Measurements from ENCODE around the gene G6PC2.
A peak's percentile ranks its signal among the peaks of the same experiment; 100 is the strongest.
"Not testable (repeated sequence)": the region's sequence is repeated elsewhere in the genome, so short reads cannot be mapped to it uniquely, and the experiment has no call there.

Gene G6PC2

DNA sequence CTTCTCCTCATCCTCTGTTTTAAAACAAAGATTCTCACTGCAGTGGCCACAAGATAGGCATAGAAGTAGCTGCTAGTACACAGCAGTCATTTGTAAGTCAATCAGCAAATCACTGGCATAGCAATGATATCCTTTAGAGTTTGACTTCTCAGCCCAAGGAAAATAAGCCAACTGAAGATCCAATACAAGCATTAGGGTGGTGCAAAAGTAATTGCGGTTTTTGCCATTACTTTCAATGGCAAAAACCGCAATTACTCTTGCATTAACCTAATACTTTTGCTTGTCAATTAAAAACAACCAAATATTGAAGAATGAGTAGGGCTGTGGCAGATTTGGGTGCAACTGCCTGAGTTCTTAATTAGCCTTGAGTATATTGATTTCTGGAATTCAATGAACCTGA lies 2.8 kb downstream of the G6PC2 start:
- FAIRE-seq (no peak), DNase-seq (ENCODE audit: insufficient read length, low spot score) (no peak)

DNA sequence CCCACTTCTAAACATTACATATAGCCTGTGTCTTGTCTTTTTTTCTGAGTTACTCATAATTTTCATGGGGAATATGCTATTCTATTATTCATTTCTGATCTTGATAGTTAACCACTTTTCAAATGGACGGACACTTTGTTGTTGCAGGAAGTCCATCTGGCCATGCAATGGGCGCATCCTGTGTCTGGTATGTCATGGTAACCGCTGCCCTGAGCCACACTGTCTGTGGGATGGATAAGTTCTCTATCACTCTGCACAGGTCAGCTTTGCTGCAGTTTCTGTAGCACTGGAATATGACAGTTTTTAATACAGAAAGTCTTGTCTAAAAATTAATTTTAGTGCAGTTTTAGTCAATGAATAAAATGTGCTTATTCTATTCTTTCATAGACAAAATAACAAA lies 3.3 kb downstream of the G6PC2 start:
- DNase-seq (ENCODE audit: insufficient read length, low spot score) (no peak), FAIRE-seq (no peak)

- FAIRE-seq (no peak), DNase-seq (ENCODE audit: insufficient read length, low spot score) (no peak)
Observed at GRCh38 chr2:168907940-168908662, 7.0 kb downstream of the G6PC2 start.

- no peak for FAIRE-seq
- no peak for DNase-seq (ENCODE audit: insufficient read length, low spot score)
Observed at GRCh38 chr2:168910330-168910729, 9.2 kb downstream of the G6PC2 start.

- no peak for DNase-seq (ENCODE audit: insufficient read length, low spot score)
Observed at GRCh38 chr2:168912466-168912865, 11.4 kb downstream of the G6PC2 start.

GRCh38 chr2:168912901-168913369 lies 11.8 kb downstream of the G6PC2 start:
- FAIRE-seq: no peak
- DNase-seq (ENCODE audit: insufficient read length, low spot score): no peak

More at GRCh38 chr2:168912466-168912865, 11.4 kb downstream of the G6PC2 start:
- no peak for FAIRE-seq

DNA sequence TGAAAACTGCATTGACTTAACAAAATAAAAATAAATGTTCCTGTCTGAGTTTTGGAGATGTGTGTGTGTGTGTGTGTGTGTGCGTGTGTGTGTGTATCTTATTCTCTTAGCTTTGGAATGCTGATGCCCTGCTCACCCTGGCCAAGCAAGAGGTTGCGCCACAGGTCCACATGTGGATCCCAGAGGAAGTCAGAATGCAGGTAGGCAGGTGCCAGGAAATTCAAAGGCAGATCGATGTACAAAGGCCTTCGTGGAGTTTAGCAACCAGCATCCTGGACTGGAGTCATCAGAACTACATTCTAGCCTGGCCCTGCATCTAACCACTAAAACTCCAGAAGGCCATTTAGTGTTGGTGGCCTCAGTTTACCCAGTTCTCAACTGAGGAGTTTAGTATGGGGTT lies 12.4 kb downstream of the G6PC2 start:
- FAIRE-seq: no peak
- no peak for DNase-seq (ENCODE audit: insufficient read length, low spot score)

- FAIRE-seq (no peak), DNase-seq (ENCODE audit: insufficient read length, low spot score) (no peak)
Observed at GRCh38 chr2:168915441-168916330, 14.6 kb downstream of the G6PC2 start.

DNA sequence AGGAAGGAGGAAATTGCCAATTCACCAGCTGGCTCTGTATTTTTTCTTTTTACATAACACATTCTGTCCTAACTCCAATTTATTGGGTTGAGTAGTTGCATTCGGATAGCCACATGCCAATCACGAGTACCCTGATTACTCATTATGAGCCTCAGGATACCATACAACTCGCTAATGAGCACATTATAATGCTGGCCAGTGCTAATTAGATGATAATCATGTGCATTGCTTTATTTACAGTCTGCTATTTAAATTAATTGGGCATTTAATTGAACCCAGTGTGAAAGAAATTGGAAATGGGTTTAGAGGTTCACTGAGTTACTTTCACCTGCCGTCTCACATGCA lies 15.2 kb downstream of the G6PC2 start:
- DNase-seq (ENCODE audit: insufficient read length, low spot score) (no peak), FAIRE-seq (no peak)

DNA sequence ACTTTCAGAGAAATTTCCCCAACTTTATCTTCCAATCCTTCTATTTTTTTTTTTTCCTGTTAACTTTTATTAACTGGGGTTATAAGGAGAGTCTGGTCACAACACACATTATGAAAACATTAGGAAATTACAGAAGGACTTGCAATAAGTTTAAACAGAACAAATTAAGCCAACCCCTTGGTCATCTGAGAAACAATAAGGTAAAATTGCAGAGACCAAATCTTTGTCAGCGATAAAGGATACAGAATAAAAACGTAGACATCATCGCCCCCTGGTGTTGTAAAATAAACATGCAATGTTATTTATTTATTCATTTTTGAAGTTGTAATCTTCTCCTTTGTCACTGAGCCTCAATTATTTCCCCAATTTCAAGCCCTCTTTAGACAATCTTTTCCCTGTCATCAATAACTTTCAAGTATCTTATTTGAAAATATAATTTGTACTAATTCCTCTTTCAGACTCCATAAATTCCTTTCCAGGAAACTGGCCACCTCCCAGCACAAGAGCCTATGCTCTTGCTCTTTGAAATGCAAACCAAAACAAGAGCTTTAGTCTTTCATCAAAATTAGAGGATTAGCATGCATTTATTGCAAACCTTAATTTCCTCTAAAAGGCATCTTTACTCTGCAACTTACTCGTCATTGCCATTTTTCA lies 19.5 kb downstream of the G6PC2 start:
- FAIRE-seq (peak; percentile 78), DNase-seq (ENCODE audit: insufficient read length, low spot score) (peak; percentile 4)

DNA sequence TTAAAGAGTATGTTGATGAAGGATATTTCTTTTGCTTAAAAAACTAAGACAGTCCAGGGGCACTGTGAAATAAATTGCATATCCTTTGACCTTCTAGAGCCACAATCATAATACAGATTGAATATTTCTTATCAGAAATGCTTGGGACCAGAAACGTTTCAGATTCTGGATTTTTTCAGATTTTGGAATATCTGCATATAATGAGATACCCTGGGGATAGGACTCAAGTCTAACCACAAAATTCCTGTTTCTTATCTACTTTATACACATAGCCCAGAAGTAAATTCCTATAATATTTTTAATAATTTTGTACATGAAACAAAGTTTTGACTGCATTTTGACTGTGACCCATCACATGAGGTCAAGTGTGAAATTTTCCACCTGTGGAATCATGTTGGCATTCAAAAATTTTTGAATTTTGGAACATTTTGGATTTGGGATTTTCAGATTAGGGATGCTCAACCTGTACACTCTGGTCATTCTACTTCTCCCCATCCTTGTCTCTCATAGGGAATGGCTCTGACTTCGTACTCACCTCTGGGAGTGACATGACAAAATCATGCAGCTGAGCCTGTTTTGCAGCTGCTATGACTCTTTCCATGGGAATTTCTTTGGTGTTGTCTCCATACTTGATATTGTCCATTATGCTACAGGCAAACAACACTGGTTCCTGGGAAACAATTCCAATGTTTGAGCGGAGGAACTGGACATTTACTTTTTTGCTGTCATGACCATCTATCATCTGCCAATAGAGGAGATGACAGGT lies 25.7 kb downstream of the G6PC2 start:
- FAIRE-seq (no peak), DNase-seq (ENCODE audit: insufficient read length, low spot score) (no peak)

- FAIRE-seq (no peak), DNase-seq (ENCODE audit: insufficient read length, low spot score) (no peak)
Observed at GRCh38 chr2:168928113-168928831, 27.2 kb downstream of the G6PC2 start.

GRCh38 chr2:168929031-168929430 lies 27.9 kb downstream of the G6PC2 start:
- no peak for FAIRE-seq
- no peak for DNase-seq (ENCODE audit: insufficient read length, low spot score)

- FAIRE-seq: no peak
- no peak for DNase-seq (ENCODE audit: insufficient read length, low spot score)
Observed at GRCh38 chr2:168930242-168930641, 29.2 kb downstream of the G6PC2 start.

GRCh38 chr2:168932174-168932573 lies 31.1 kb downstream of the G6PC2 start:
- not testable (repeated sequence) for DNase-seq (ENCODE audit: insufficient read length, low spot score); FAIRE-seq

GRCh38 chr2:168934826-168935225 lies 33.7 kb downstream of the G6PC2 start:
- DNase-seq (ENCODE audit: insufficient read length, low spot score): no peak
- no peak for FAIRE-seq

DNA sequence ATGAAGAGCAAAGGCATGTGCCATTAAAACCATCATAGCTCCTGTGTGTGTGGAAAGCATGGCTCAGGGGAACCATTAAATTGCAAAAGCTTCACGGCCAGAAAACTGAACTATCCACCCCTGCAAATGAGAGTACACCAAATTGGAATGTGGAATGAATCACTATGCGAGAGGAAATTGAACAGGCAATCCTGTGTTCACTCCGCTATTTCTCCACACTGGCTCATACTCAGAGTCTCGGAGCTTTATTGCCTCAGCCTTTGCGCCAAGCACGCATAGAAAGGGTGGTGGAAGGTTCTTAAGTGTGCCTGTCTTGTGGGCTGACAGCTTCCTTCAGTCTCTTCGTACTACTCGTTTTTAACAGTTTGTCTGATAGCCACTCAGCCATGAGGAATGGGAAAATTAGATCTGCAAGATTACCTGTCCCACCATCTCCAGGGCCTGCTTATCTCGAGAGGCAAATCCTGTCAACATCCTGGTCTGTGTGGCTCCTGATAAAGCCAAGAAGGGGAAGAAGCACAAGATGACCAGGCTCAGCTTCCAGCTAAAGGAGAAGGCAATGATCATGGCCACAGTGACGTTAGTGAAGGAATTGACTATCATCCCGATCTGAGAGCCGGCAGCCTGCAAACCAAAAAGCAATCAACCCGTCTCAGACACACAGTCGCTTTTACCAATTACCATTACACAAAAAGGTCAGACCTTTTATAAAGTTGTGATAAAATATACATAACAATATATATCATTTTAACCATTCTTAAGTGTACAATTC lies 34.9 kb downstream of the G6PC2 start:
- FAIRE-seq (no peak), DNase-seq (ENCODE audit: insufficient read length, low spot score) (no peak)

DNA sequence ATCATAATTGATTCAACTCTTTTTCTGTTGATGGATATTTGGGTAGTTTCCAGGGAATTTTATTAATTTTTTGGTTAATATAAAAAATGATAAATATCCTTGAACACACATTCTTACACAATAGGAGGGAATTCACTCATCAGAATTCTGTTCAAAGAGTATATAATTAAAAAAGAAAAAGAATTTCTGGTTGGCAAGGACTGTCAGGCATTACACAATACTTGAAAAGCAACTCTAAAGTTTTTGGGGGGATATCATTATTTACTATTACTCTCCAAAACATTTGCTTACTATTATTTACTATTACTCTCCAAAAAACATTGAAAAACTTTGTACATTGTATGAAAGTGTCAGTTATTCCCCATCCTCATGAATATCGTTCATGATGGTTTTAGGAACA lies 38.0 kb downstream of the G6PC2 start:
- FAIRE-seq: no peak
- DNase-seq (ENCODE audit: insufficient read length, low spot score): no peak

- DNase-seq (ENCODE audit: insufficient read length, low spot score) (no peak), FAIRE-seq (no peak)
Observed at GRCh38 chr2:168939918-168940317, 38.8 kb downstream of the G6PC2 start.
